Activated naive CD4-positive, alpha-beta T cell treated with anti-CD3 and anti-CD28 coated beads, Interleukin-2, amount 50 U/mL, for 72 hours (primary cell): ENCODE measurements around the gene VPS35L. TPM values are rescaled to one million over a fixed set of nuclear protein-coding genes. Genes with fewer than 3 reads are reported as not detected.
A peak's percentile ranks its signal among the peaks of the same experiment; 100 is the strongest.

Experiments used
- ATAC-seq, 2 donors: fragments of 150-1000 bp; cut with Tn5 transposase; 2 replicates each; pipeline ENCODE4 v1.10.0; 2021; ENCODE audit warnings: mild to moderate bottlenecking in 2 of 2, moderate library complexity in 2 of 2
- DNase-seq, 2 donors: peaks; one replicate each; pipeline ENCODE4 v3.0.0; 2021 to 2022; ENCODE audit warnings: low spot score in 2 of 2
- H3K27ac Mint-ChIP-seq, 2 donors: one replicate each; pipeline ENCODE4 v1.8.0; 2022; ENCODE audit warnings: mild to moderate bottlenecking in 2 of 2, mixed read lengths in 2 of 2
- H3K36me3 Mint-ChIP-seq, 2 donors: one replicate each; pipeline ENCODE4 v1.8.0; 2022; ENCODE audit warnings: mixed read lengths in 2 of 2
- H3K9me3 Mint-ChIP-seq, 2 donors: one replicate each; pipeline ENCODE4 v1.8.0; 2022; ENCODE audit warnings: mixed read lengths in 2 of 2
- total RNA-seq, 2 donors: library from RNA; stranded (reverse); gene quantifications; one replicate each; pipeline ENCODE4 v1.2.3, GENCODE V29; 2022

VPS35L gene
- total RNA-seq, 2 donors from 2014 or later = 47.5 to 49.0 TPM

GRCh38 chr16:19605701-19606100, 50.2 kb downstream of the VPS35L start:
- Mint-ChIP-seq H3K36me3 (peaks cover 16 to 25% of the 10 kb centered on the region in 2 donors), H3K9me3 (no peaks in the 10 kb centered on the region)
- ATAC-seq = no peak

GRCh38 chr16:19607616-19608280, 52.2 kb downstream of the VPS35L start:
- Mint-ChIP-seq H3K9me3 (no peaks in the 10 kb centered on the region), H3K27ac (no peak overlapping the region), H3K36me3 (peaks cover 16 to 25% of the 10 kb centered on the region in 2 donors)
- ATAC-seq = no peak
- DNase-seq = no peak

More at GRCh38 chr16:19605701-19606100, 50.2 kb downstream of the VPS35L start:
- peak overlapping the region in 1 of 2 donors; percentile 31 for H3K27ac Mint-ChIP-seq
- DNase-seq = no peak

GRCh38 chr16:19609359-19609758, 53.9 kb downstream of the VPS35L start:
- Mint-ChIP-seq H3K27ac (peak overlapping the region; percentile 3 to 7), H3K36me3 (peaks cover 14 to 21% of the 10 kb centered on the region in 2 donors), H3K9me3 (no peaks in the 10 kb centered on the region)
- ATAC-seq = no peak
- DNase-seq = no peak

GRCh38 chr16:19610200-19610599, 54.7 kb downstream of the VPS35L start:
- peak overlapping the region in 1 of 2 donors; percentile 75 for H3K27ac Mint-ChIP-seq
- DNase-seq (no peak), ATAC-seq (no peak)
- no peaks in the 10 kb centered on the region for H3K9me3 Mint-ChIP-seq
- peaks cover 10 to 13% of the 10 kb centered on the region in 2 donors for H3K36me3 Mint-ChIP-seq

- ATAC-seq (no peak), DNase-seq (no peak)
- H3K27ac Mint-ChIP-seq = no peak overlapping the region
- H3K9me3 Mint-ChIP-seq = no peaks in the 10 kb centered on the region
- no peaks in the 10 kb centered on the region for H3K36me3 Mint-ChIP-seq
Measured at GRCh38 chr16:19613834-19614233, 58.3 kb downstream of the VPS35L start.

GRCh38 chr16:19616241-19616640, 60.7 kb downstream of the VPS35L start:
- no peak overlapping the region for H3K27ac Mint-ChIP-seq
- H3K9me3 Mint-ChIP-seq = no peaks in the 10 kb centered on the region
- H3K36me3 Mint-ChIP-seq = no peaks in the 10 kb centered on the region
- no peak for ATAC-seq
- DNase-seq = no peak

GRCh38 chr16:19618876-19619275, 63.4 kb downstream of the VPS35L start:
- H3K9me3 Mint-ChIP-seq = no peaks in the 10 kb centered on the region
- no peak for ATAC-seq
- no peaks in the 10 kb centered on the region for H3K36me3 Mint-ChIP-seq
- no peak overlapping the region for H3K27ac Mint-ChIP-seq
- no peak for DNase-seq

- Mint-ChIP-seq H3K27ac (no peak overlapping the region), H3K9me3 (no peaks in the 10 kb centered on the region), H3K36me3 (no peaks in the 10 kb centered on the region)
- ATAC-seq = no peak
- no peak for DNase-seq
Measured at GRCh38 chr16:19621445-19621844, 65.9 kb downstream of the VPS35L start.

GRCh38 chr16:19625039-19625438, 69.5 kb downstream of the VPS35L start:
- H3K27ac Mint-ChIP-seq = no peak overlapping the region
- no peak for ATAC-seq
- H3K36me3 Mint-ChIP-seq = peaks cover 0 to 5% of the 10 kb centered on the region in 2 donors
- DNase-seq = no peak
- no peaks in the 10 kb centered on the region for H3K9me3 Mint-ChIP-seq

- Mint-ChIP-seq H3K27ac (no peak overlapping the region), H3K9me3 (no peaks in the 10 kb centered on the region), H3K36me3 (peaks cover 0 to 12% of the 10 kb centered on the region in 2 donors)
- DNase-seq (no peak), ATAC-seq (no peak)
Measured at GRCh38 chr16:19636436-19637267, 81.1 kb downstream of the VPS35L start.

- ATAC-seq = peak; percentile 52 to 61
- DNase-seq = no peak
Measured at GRCh38 chr16:19639986-19640421, 84.5 kb downstream of the VPS35L start.

GRCh38 chr16:19642501-19642900, 87.0 kb downstream of the VPS35L start:
- H3K36me3 Mint-ChIP-seq = peaks cover 12 to 15% of the 10 kb centered on the region in 2 donors
- DNase-seq = no peak
- H3K27ac Mint-ChIP-seq = no peak overlapping the region
- ATAC-seq = no peak
- H3K9me3 Mint-ChIP-seq = no peaks in the 10 kb centered on the region

More at GRCh38 chr16:19639986-19640421, 84.5 kb downstream of the VPS35L start:
- Mint-ChIP-seq H3K27ac (peak overlapping the region; percentile 50 to 54), H3K36me3 (peaks cover 7 to 12% of the 10 kb centered on the region in 2 donors), H3K9me3 (no peaks in the 10 kb centered on the region)

- H3K9me3 Mint-ChIP-seq = no peaks in the 10 kb centered on the region
- H3K27ac Mint-ChIP-seq = no peak overlapping the region
- DNase-seq (no peak), ATAC-seq (no peak)
- H3K36me3 Mint-ChIP-seq = peaks cover 4 to 15% of the 10 kb centered on the region in 2 donors
Measured at GRCh38 chr16:19644877-19645276, 89.4 kb downstream of the VPS35L start.

- no peak overlapping the region for H3K27ac Mint-ChIP-seq
- ATAC-seq = no peak
- H3K9me3 Mint-ChIP-seq = no peaks in the 10 kb centered on the region
- no peak for DNase-seq
- H3K36me3 Mint-ChIP-seq = peaks cover 0 to 15% of the 10 kb centered on the region in 2 donors
Measured at GRCh38 chr16:19645557-19645981, 90.1 kb downstream of the VPS35L start.

- no peak for ATAC-seq
- DNase-seq = no peak
- Mint-ChIP-seq H3K27ac (no peak overlapping the region), H3K9me3 (no peaks in the 10 kb centered on the region), H3K36me3 (peaks cover 4 to 17% of the 10 kb centered on the region in 2 donors)
Measured at GRCh38 chr16:19649980-19650379, 94.5 kb downstream of the VPS35L start.

GRCh38 chr16:19654147-19654546, 98.6 kb downstream of the VPS35L start:
- no peak for DNase-seq
- Mint-ChIP-seq H3K36me3 (peaks cover 4 to 14% of the 10 kb centered on the region in 2 donors), H3K9me3 (no peaks in the 10 kb centered on the region), H3K27ac (no peak overlapping the region)
- no peak for ATAC-seq

GRCh38 chr16:19655242-19655777, 99.8 kb downstream of the VPS35L start:
- DNase-seq = no peak
- peaks cover 4 to 14% of the 10 kb centered on the region in 2 donors for H3K36me3 Mint-ChIP-seq
- H3K27ac Mint-ChIP-seq = no peak overlapping the region
- no peak for ATAC-seq
- no peaks in the 10 kb centered on the region for H3K9me3 Mint-ChIP-seq
